HG03432 (cell line): ENCODE data around the gene TLE7.
A peak's percentile ranks its signal among the peaks of the same experiment; 100 is the strongest.

Experiments
- ATAC-seq: cut with Tn5 transposase; IDR thresholded peaks from one replicate; pipeline ENCODE4 v1.9.1; 2021; ENCODE audit warnings: mild to moderate bottlenecking, moderate library complexity; ENCODE audit not compliant: unreplicated experiment

Gene TLE7

GRCh38 chr16:71414038-71414437 lies 27.8 kb downstream of the TLE7 start:
- no peak for ATAC-seq

- no peak for ATAC-seq
These were observed 28.5 kb downstream of the TLE7 start for GRCh38 chr16:71413341-71413740.

- ATAC-seq, result peak; percentile 42
These were observed 29.3 kb downstream of the TLE7 start for GRCh38 chr16:71412270-71413160.

GRCh38 chr16:71410146-71410545 lies 31.7 kb downstream of the TLE7 start:
- no peak for ATAC-seq

- no peak for ATAC-seq
These were observed 32.7 kb downstream of the TLE7 start for GRCh38 chr16:71409011-71409775.

- ATAC-seq, result no peak
These were observed 33.3 kb downstream of the TLE7 start for GRCh38 chr16:71408536-71408935.

GRCh38 chr16:71407731-71408130 lies 34.1 kb downstream of the TLE7 start:
- no peak for ATAC-seq

- ATAC-seq, result no peak
These were observed 35.1 kb downstream of the TLE7 start for GRCh38 chr16:71406724-71407123.

- no peak for ATAC-seq
These were observed 35.5 kb downstream of the TLE7 start for GRCh38 chr16:71406316-71406715.

GRCh38 chr16:71404364-71404763 lies 37.5 kb downstream of the TLE7 start:
- ATAC-seq, result no peak

- ATAC-seq, result no peak
These were observed 39.2 kb downstream of the TLE7 start for GRCh38 chr16:71402674-71403073.

- ATAC-seq, result no peak
These were observed 39.8 kb downstream of the TLE7 start for GRCh38 chr16:71402007-71402406.

GRCh38 chr16:71399801-71400563 lies 41.9 kb downstream of the TLE7 start:
- no peak for ATAC-seq

GRCh38 chr16:71396594-71396993 lies 45.3 kb downstream of the TLE7 start:
- ATAC-seq, result no peak

- ATAC-seq, result no peak
These were observed 52.5 kb downstream of the TLE7 start for GRCh38 chr16:71389330-71389729.

GRCh38 chr16:71387045-71387871 lies 54.6 kb downstream of the TLE7 start:
- no peak for ATAC-seq

GRCh38 chr16:71384073-71384724 lies 57.7 kb downstream of the TLE7 start:
- no peak for ATAC-seq

GRCh38 chr16:71383054-71383773 lies 58.6 kb downstream of the TLE7 start:
- ATAC-seq, result no peak

- ATAC-seq, result no peak
These were observed 61.0 kb downstream of the TLE7 start for GRCh38 chr16:71380831-71381230.
